BJ (cell line): ENCODE data around the gene CEP192. TPM values are rescaled to one million over a fixed set of nuclear protein-coding genes. Genes with fewer than 3 reads are reported as not detected.
"Not testable (repeated sequence)": the region's sequence is repeated elsewhere in the genome, so short reads cannot be mapped to it uniquely, and the experiment has no call there.

Experiments
- CTCF ChIA-PET: fragments of 350-600 bp; formaldehyde crosslinking; extraction: SDS; loops from one replicate; lab custom pipeline; 2021; ENCODE audit warnings: antibody characterized with exemption, inconsistent platforms; lab: Yijun Ruan, JAX
- POLR2A ChIA-PET: fragments of 300-600 bp; sonication (Branson Sonifier 250); formaldehyde crosslinking; extraction: SDS; loops from one replicate; lab custom pipeline; 2021; ENCODE audit warnings: antibody characterized with exemption; lab: Charles Lee
- DNase-seq: peaks from one replicate; pipeline ENCODE4 v3.0.0-alpha.2; 2011; ENCODE audit warnings: low read depth
- H3K27me3 ChIP-seq: 2 replicates; pipeline ENCODE4 v1.6.0; 2011; ENCODE audit warnings: low read length; ENCODE audit not compliant: control insufficient read depth, insufficient read depth
- H3K36me3 ChIP-seq: 2 replicates; pipeline ENCODE4 v1.5.1; 2011; ENCODE audit warnings: low read length; ENCODE audit not compliant: control insufficient read depth, insufficient read depth
- H3K4me3 ChIP-seq: 2 replicates; pipeline ENCODE4 v1.5.1; 2011; ENCODE audit warnings: low read depth, mild to moderate bottlenecking, control low read depth, low read length
- CTCF ChIP-seq: IDR thresholded peaks from 2 replicates; pipeline ENCODE4 v1.5.1; 2011; ENCODE audit warnings: low read depth, mild to moderate bottlenecking, control low read depth, inconsistent platforms, low read length, moderate library complexity; ENCODE audit not compliant: insufficient read depth
- polyA plus RNA-seq: library from polyadenylated mRNA; depleted of rRNA; stranded (reverse); fragments of >200 nt; gene quantifications from 2 replicates; pipeline ENCODE4 v1.2.3, GENCODE V29; 2011

Gene CEP192
- polyA plus RNA-seq, 1 experiment, result 13.3 TPM

- H3K4me3 ChIP-seq, result no peak overlapping the region
- ChIA-PET POLR2A (no interaction called here), CTCF (interaction anchor here (0.7 kb wide), 1 partner anchor 59 kb away, joined by 4 read pairs; no protein-coding TSS in a partner anchor)
- peaks cover 7% of the 10 kb centered on the region for H3K36me3 ChIP-seq
- no peak for DNase-seq
- no peak for TF ChIP-seq CTCF
- H3K27me3 ChIP-seq, result no peaks in the 10 kb centered on the region
Measured at GRCh38 chr18:13070460-13070859, 79.3 kb downstream of the CEP192 start.

GRCh38 chr18:13076886-13077285 lies 85.7 kb downstream of the CEP192 start:
- ChIA-PET POLR2A (no interaction called here), CTCF (interaction anchor here (1.1 to 1.3 kb wide), 2 partner anchors 14 to 29 kb away, joined by 3 read pairs; no protein-coding TSS in a partner anchor)
- DNase-seq, result no peak

GRCh38 chr18:13077473-13077872 lies 86.3 kb downstream of the CEP192 start:
- TF ChIP-seq CTCF, result no peak
- Histone ChIP-seq H3K4me3 (no peak overlapping the region), H3K27me3 (no peaks in the 10 kb centered on the region), H3K36me3 (peaks cover 5% of the 10 kb centered on the region)
- POLR2A ChIA-PET, result no interaction called here
- DNase-seq, result no peak
- CTCF ChIA-PET, result interaction anchor here (1.3 kb wide), 1 partner anchor 13 kb away, joined by 3 read pairs; no protein-coding TSS in a partner anchor

More at GRCh38 chr18:13076886-13077285, 85.7 kb downstream of the CEP192 start:
- peaks cover 5% of the 10 kb centered on the region for H3K36me3 ChIP-seq
- TF ChIP-seq CTCF, result no peak
- no peak overlapping the region for H3K4me3 ChIP-seq
- H3K27me3 ChIP-seq, result no peaks in the 10 kb centered on the region

- H3K27me3 ChIP-seq, H3K4me3 ChIP-seq, DNase-seq, H3K36me3 ChIP-seq, POLR2A ChIA-PET: not testable (repeated sequence)
- CTCF ChIA-PET, result interaction anchor here (1.3 kb wide), 1 partner anchor 13 kb away, joined by 3 read pairs; no protein-coding TSS in a partner anchor
Measured at GRCh38 chr18:13078065-13078464, 86.9 kb downstream of the CEP192 start.

- CTCF ChIA-PET, result no interaction called here
Measured at GRCh38 chr18:13086906-13087305, 95.7 kb downstream of the CEP192 start.

More at GRCh38 chr18:13086906-13087305, 95.7 kb downstream of the CEP192 start:
- peaks cover 3% of the 10 kb centered on the region; the same call in 1 of the 2 replicates for H3K36me3 ChIP-seq
- TF ChIP-seq CTCF, result no peak
- no peaks in the 10 kb centered on the region for H3K27me3 ChIP-seq
- POLR2A ChIA-PET, result no interaction called here
- DNase-seq, result no peak
- no peak overlapping the region for H3K4me3 ChIP-seq
